GM23248 (cell line): ENCODE measurements around the gene L3MBTL2. TPM values are rescaled to one million over a fixed set of nuclear protein-coding genes. Genes with fewer than 3 reads are reported as not detected.
"Not testable (repeated sequence)": the region's sequence is repeated elsewhere in the genome, so short reads cannot be mapped to it uniquely, and the experiment has no call there.

ENCODE experiments used
- DNase-seq: peaks from one replicate; pipeline ENCODE4 v3.0.0-alpha.2; 2015
- H2AFZ ChIP-seq: fragments of 200-600 bp; sonication (generic); 2 replicates; pipeline ENCODE4 v1.6.1; 2016; ENCODE audit warnings: antibody characterized with exemption
- H3F3A ChIP-seq: fragments of 200-600 bp; sonication (generic); 2 replicates; pipeline ENCODE4 v1.6.1; 2016; ENCODE audit warnings: mild to moderate bottlenecking, antibody characterized with exemption, mixed run types; ENCODE audit not compliant: insufficient read depth
- H3K27ac ChIP-seq: fragments of 200-600 bp; sonication (generic); 2 replicates; pipeline ENCODE4 v1.5.1; 2016; ENCODE audit warnings: mild to moderate bottlenecking
- H3K27me3 ChIP-seq: fragments of 200-600 bp; sonication (generic); replicated peaks from 2 replicates; pipeline ENCODE4 v1.6.1; 2016; ENCODE audit warnings: mild to moderate bottlenecking; ENCODE audit not compliant: insufficient read depth
- H3K36me3 ChIP-seq: fragments of 200-600 bp; sonication (generic); 2 replicates; pipeline ENCODE4 v1.6.1; 2016; ENCODE audit warnings: low read depth, mild to moderate bottlenecking
- H3K4me1 ChIP-seq: fragments of 200-600 bp; sonication (generic); 2 replicates; pipeline ENCODE4 v1.6.1; 2016; ENCODE audit warnings: mild to moderate bottlenecking; ENCODE audit not compliant: insufficient read depth
- H3K4me2 ChIP-seq: fragments of 200-600 bp; sonication (generic); one replicate; pipeline ENCODE4 v1.6.1; 2016; ENCODE audit warnings: mild to moderate bottlenecking; ENCODE audit not compliant: unreplicated experiment
- H3K4me3 ChIP-seq: fragments of 200-600 bp; sonication (generic); 2 replicates; pipeline ENCODE4 v1.5.1; 2016; ENCODE audit warnings: mild to moderate bottlenecking
- H3K79me2 ChIP-seq: fragments of 200-600 bp; sonication (generic); 2 replicates; pipeline ENCODE4 v1.6.1; 2016; ENCODE audit warnings: mild to moderate bottlenecking; ENCODE audit not compliant: insufficient read depth
- H3K9ac ChIP-seq: fragments of 200-600 bp; sonication (generic); 2 replicates; pipeline ENCODE4 v1.6.1; 2016; ENCODE audit warnings: mild to moderate bottlenecking
- H3K9me2 ChIP-seq: fragments of 200-600 bp; sonication (generic); 2 replicates; pipeline ENCODE4 v1.6.1; 2016; ENCODE audit warnings: mixed run types, mild to moderate bottlenecking, moderate library complexity; ENCODE audit not compliant: insufficient read depth
- H3K9me3 ChIP-seq: fragments of 200-600 bp; sonication (generic); one replicate; pipeline ENCODE4 v1.6.1; 2017; ENCODE audit warnings: low read depth
- H4K20me1 ChIP-seq: fragments of 200-600 bp; sonication (generic); 2 replicates; pipeline ENCODE4 v1.6.0; 2016; ENCODE audit not compliant: insufficient read depth
- EZH2 ChIP-seq: fragments of 200-600 bp; sonication (generic); IDR thresholded peaks from 2 replicates; pipeline ENCODE4 v1.6.1; 2018; ENCODE audit warnings: antibody characterized with exemption, mild to moderate bottlenecking; ENCODE audit not compliant: insufficient read depth, poor library complexity, severe bottlenecking
- EZH2phosphoT487 ChIP-seq: fragments of 200-600 bp; sonication (generic); IDR thresholded peaks from 2 replicates; pipeline ENCODE4 v1.6.1; 2018; ENCODE audit warnings: antibody characterized with exemption, moderate library complexity, mild to moderate bottlenecking, low read depth; ENCODE audit not compliant: insufficient read depth
- WGBS, 2 experiments: methylation state at CpG; one replicate each; pipeline ENCODE4 v1.1.6; 2015 to 2017; ENCODE audit warnings: low lambda C conversion rate in 2 of 2, low coverage in 1 of 2; ENCODE audit errors: missing lambda C conversion rate in 2 of 2; 5-methylcytosine and 5-hydroxymethylcytosine counted together
- in situ Hi-C: fragments of 300-500 bp; cut with MboI; formaldehyde crosslinking; loops from 2 replicates; pipeline ENCODE4 v1.15.0; 2020
- polyA plus RNA-seq: library from polyadenylated mRNA; unstranded; fragments of >200 nt; fragmentation: Nextera tagmentation; extraction: Ambion mirVana; gene quantifications from 2 replicates; pipeline ENCODE4 v1.2.1, GENCODE V29; 2016
- total RNA-seq: library from RNA; depleted of rRNA; stranded (reverse); fragments of >200 nt; shearing (Covaris generic); gene quantifications from 2 replicates; pipeline ENCODE4 v1.2.3, GENCODE V29; 2014

The L3MBTL2 gene
- total and polyA plus RNA-seq, 2 experiments from 2014 or later = 16.8 to 24.1 TPM

- Histone ChIP-seq H4K20me1 (no peaks in the 10 kb centered on the region), H3K4me3 (no peak overlapping the region), H3K27ac (no peak overlapping the region), H3K27me3 (no peaks in the 10 kb centered on the region), H3K9ac (no peak overlapping the region), H2AFZ (no peak overlapping the region), H3K9me2 (no peaks in the 10 kb centered on the region), H3F3A (no peaks in the 10 kb centered on the region), H3K4me1 (no peaks in the 10 kb centered on the region), H3K79me2 (peaks cover 8% of the 10 kb centered on the region; the same call in 1 of the 2 replicates), H3K36me3 (peaks cover 23% of the 10 kb centered on the region; the same call in 1 of the 2 replicates), H3K9me3 (no peaks in the 10 kb centered on the region), H3K4me2 (no peak overlapping the region)
- in situ Hi-C loops = no loop called here
- no peak for DNase-seq
- TF ChIP-seq EZH2phosphoT487 (no peak), EZH2 (no peak)
- WGBS, 2 experiments = 97% methylated on average over 6 to 7 of the region's 7 CpGs
Measured at GRCh38 chr22:41254230-41254629, 49.1 kb downstream of the L3MBTL2 start.

GRCh38 chr22:41256254-41257253 is 51.4 kb downstream of the L3MBTL2 start:
- no peak for TF ChIP-seq EZH2
- Histone ChIP-seq H3K4me3 (no peak overlapping the region), H3K4me1 (no peaks in the 10 kb centered on the region), H3K27me3 (no peaks in the 10 kb centered on the region), H3K9me2 (no peaks in the 10 kb centered on the region), H3K9me3 (no peaks in the 10 kb centered on the region), H3F3A (no peaks in the 10 kb centered on the region), H2AFZ (no peak overlapping the region), H3K9ac (0 out of 2 replicates have a peak overlapping the region, but pooled peaks have one; percentile 37), H3K36me3 (peaks cover 38% of the 10 kb centered on the region), H3K79me2 (peaks cover 10% of the 10 kb centered on the region; the same call in 1 of the 2 replicates), H3K4me2 (no peak overlapping the region), H3K27ac (peak overlapping the region; percentile 34), H4K20me1 (no peaks in the 10 kb centered on the region)
- in situ Hi-C loops = no loop called here
- WGBS, 2 experiments = 70 to 72% methylated on average over 16 to 20 of the region's 20 CpGs
- DNase-seq = peak; percentile 86

GRCh38 chr22:41257696-41258095 is 52.6 kb downstream of the L3MBTL2 start:
- Histone ChIP-seq H3K9ac (no peak overlapping the region), H3K4me1 (no peaks in the 10 kb centered on the region), H3K27me3 (no peaks in the 10 kb centered on the region), H3K9me3 (no peaks in the 10 kb centered on the region), H3K9me2 (no peaks in the 10 kb centered on the region), H4K20me1 (no peaks in the 10 kb centered on the region), H2AFZ (no peak overlapping the region), H3K4me2 (no peak overlapping the region), H3F3A (no peaks in the 10 kb centered on the region), H3K36me3 (peaks cover 32% of the 10 kb centered on the region), H3K4me3 (no peak overlapping the region), H3K27ac (no peak overlapping the region), H3K79me2 (peaks cover 20% of the 10 kb centered on the region; the same call in 1 of the 2 replicates)
- in situ Hi-C loops = no loop called here
- WGBS, 2 experiments = 95 to 96% methylated on average over 11 of the region's 11 CpGs
- TF ChIP-seq EZH2 (no peak), EZH2phosphoT487 (no peak)
- no peak for DNase-seq

GRCh38 chr22:41259756-41260155 is 54.6 kb downstream of the L3MBTL2 start:
- DNase-seq, H4K20me1 ChIP-seq, H3F3A ChIP-seq, H2AFZ ChIP-seq, H3K9me3 ChIP-seq, H3K9ac ChIP-seq, in situ Hi-C loops, H3K4me3 ChIP-seq, H3K27me3 ChIP-seq, H3K9me2 ChIP-seq, H3K4me1 ChIP-seq, H3K27ac ChIP-seq, H3K4me2 ChIP-seq: not testable (repeated sequence)
- 91 to 99% methylated on average over 4 of the region's 4 CpGs for WGBS, 2 experiments
- peaks cover 43% of the 10 kb centered on the region for H3K36me3 ChIP-seq
- H3K79me2 ChIP-seq = peaks cover 20% of the 10 kb centered on the region; the same call in 1 of the 2 replicates
